ENCODE results near the gene ATPAF1.

Gene ATPAF1

DNA sequence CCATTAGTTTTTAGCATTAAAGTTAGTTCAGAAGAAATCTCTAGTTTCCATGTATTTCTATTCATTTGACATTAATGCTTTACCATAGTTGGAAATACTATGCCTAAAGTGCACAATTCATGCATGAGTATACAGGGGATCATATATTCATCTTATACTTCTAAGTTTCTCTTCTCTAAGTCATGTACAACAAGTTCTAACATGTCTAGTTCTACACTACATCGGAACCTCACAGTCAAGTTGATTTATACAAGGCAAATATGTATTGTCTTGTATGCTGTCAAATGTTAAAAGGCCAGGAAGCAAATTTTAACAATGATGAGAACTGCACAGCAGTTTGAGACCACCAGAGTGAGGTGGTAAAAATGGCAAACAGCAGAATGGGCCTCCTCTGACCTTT is 28.6 kb downstream of the ATPAF1 start:
- TF ChIP-seq POU2F2 (IDR thresholded peaks at IDR 0.05; ENCODE audit: low read depth, low read length) (no peak), POLR2A (IDR thresholded peaks at IDR 0.05; ENCODE audit: low read depth, low read length) (no peak), POLR2AphosphoS5 (IDR thresholded peaks at IDR 0.05; ENCODE audit: low read depth, low read length) (no peak), SPI1 (IDR thresholded peaks at IDR 0.05; ENCODE audit: low read depth, low read length) (no peak), PAX5 (IDR thresholded peaks at IDR 0.05; ENCODE audit: insufficient read depth, low read length, severe bottlenecking) (no peak), TAF1 (IDR thresholded peaks at IDR 0.05; ENCODE audit: low read depth, low read length) (no peak)
- DNase-seq (ENCODE audit: insufficient read length, low spot score), result no peak

GRCh38 chr1:46638921-46639320 is 29.2 kb downstream of the ATPAF1 start:
- no peak for TF ChIP-seq POLR2AphosphoS5 (IDR thresholded peaks at IDR 0.05; ENCODE audit: low read depth, low read length)
- no peak for TF ChIP-seq PAX5 (IDR thresholded peaks at IDR 0.05; ENCODE audit: insufficient read depth, low read length, severe bottlenecking)
- TF ChIP-seq POU2F2 (IDR thresholded peaks at IDR 0.05; ENCODE audit: low read depth, low read length), result no peak
- no peak for DNase-seq (ENCODE audit: insufficient read length, low spot score)
- FAIRE-seq, result no peak

More for the DNA sequence above, 28.6 kb downstream of the ATPAF1 start:
- no peak for FAIRE-seq

DNA sequence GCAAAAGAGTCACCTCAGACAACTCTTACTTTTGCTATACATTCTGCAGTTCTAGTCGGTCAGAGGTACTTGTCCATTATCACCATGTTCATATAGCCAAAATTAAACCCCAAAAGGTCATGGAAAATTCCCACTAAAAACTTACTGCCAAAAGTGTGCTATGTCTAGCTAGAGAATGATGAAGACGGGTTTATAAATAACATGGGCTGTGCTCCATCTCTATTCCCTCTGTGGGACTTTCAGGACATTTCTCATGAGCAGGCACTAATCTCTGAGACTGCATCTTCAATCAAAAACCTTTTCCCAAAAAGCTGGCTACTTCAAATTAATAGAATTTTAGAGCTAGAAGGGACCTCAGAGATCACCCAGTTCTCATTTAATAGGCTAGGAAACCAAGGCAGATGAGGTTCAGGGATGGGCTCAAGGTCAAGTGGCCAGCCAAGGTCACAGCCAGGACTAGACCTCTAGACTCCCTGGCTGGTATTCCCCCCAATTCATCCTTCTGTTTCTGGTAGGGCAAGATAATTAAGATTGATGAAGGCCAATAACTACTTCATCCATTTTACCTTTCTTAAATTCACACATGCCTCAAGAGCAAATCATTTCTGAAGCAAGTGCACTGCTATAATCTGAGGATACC is 30.6 kb downstream of the ATPAF1 start:
- no peak for FAIRE-seq
- TF ChIP-seq POLR2AphosphoS5 (IDR thresholded peaks at IDR 0.05; ENCODE audit: low read depth, low read length), result no peak
- no peak for TF ChIP-seq TAF1 (IDR thresholded peaks at IDR 0.05; ENCODE audit: low read depth, low read length)
- TF ChIP-seq PAX5 (IDR thresholded peaks at IDR 0.05; ENCODE audit: insufficient read depth, low read length, severe bottlenecking), result no peak
- no peak for TF ChIP-seq POLR2A (IDR thresholded peaks at IDR 0.05; ENCODE audit: low read depth, low read length)
- TF ChIP-seq POU2F2 (IDR thresholded peaks at IDR 0.05; ENCODE audit: low read depth, low read length), result no peak
- TF ChIP-seq SPI1 (IDR thresholded peaks at IDR 0.05; ENCODE audit: low read depth, low read length), result no peak
- DNase-seq (ENCODE audit: insufficient read length, low spot score), result no peak

DNA sequence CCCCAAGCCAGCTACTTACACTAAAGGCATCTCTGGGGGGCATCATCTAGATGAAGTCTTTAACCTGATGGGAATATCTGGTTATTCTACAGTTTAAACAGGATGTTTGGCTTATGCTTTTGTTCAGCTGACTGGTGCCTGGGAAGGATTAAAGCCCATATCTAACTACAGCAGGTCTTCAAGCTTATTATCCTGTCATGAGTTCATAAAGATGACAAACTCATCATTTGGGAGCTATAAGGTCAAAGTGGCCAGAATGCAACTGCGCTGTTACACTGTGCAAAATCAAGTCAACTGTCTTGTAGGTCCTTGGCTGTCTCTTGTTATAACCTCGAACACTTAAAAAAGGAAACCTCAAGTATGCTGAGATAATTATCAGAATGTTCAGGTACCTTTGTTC is 33.0 kb downstream of the ATPAF1 start:
- TF ChIP-seq SPI1 (IDR thresholded peaks at IDR 0.05; ENCODE audit: low read depth, low read length), result no peak
- TF ChIP-seq PAX5 (IDR thresholded peaks at IDR 0.05; ENCODE audit: insufficient read depth, low read length, severe bottlenecking), result no peak
- TF ChIP-seq POLR2A (IDR thresholded peaks at IDR 0.05; ENCODE audit: low read depth, low read length), result no peak
- TF ChIP-seq POU2F2 (IDR thresholded peaks at IDR 0.05; ENCODE audit: low read depth, low read length), result no peak
- TF ChIP-seq POLR2AphosphoS5 (IDR thresholded peaks at IDR 0.05; ENCODE audit: low read depth, low read length), result no peak
- no peak for TF ChIP-seq TAF1 (IDR thresholded peaks at IDR 0.05; ENCODE audit: low read depth, low read length)
- no peak for FAIRE-seq
- no peak for DNase-seq (ENCODE audit: insufficient read length, low spot score)

DNA sequence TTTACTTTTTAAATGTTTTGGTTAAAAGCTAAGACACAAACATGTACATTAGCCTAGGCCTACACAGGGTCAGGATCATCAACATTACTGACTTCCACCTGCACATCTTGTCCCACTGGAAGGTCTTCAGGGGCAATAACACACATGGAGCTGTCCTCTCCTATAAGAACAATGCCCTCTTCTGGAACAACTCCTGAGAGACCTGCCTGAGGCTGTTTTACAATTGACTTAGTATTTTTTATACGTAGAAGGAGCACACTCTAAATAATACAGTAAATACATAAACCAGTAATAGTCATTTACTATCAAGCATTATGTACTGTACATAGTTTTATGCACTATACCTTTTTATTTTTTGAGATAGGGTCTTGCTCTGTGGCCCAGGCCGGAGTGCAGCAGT is 37.4 kb downstream of the ATPAF1 start:
- DNase-seq (ENCODE audit: insufficient read length, low spot score) (no peak), FAIRE-seq (no peak)
- no peak for TF ChIP-seq POU2F2 (IDR thresholded peaks at IDR 0.05; ENCODE audit: low read depth, low read length)
- no peak for TF ChIP-seq PAX5 (IDR thresholded peaks at IDR 0.05; ENCODE audit: insufficient read depth, low read length, severe bottlenecking)
- TF ChIP-seq SPI1 (IDR thresholded peaks at IDR 0.05; ENCODE audit: low read depth, low read length), result no peak
- TF ChIP-seq POLR2A (IDR thresholded peaks at IDR 0.05; ENCODE audit: low read depth, low read length), result no peak
- no peak for TF ChIP-seq POLR2AphosphoS5 (IDR thresholded peaks at IDR 0.05; ENCODE audit: low read depth, low read length)
- TF ChIP-seq TAF1 (IDR thresholded peaks at IDR 0.05; ENCODE audit: low read depth, low read length), result no peak

GRCh38 chr1:46623743-46624644 is 44.2 kb downstream of the ATPAF1 start:
- DNase-seq (ENCODE audit: insufficient read length, low spot score), result no peak
- FAIRE-seq, result no peak
- TF ChIP-seq POU2F2 (IDR thresholded peaks at IDR 0.05; ENCODE audit: low read depth, low read length) (no peak), PAX5 (IDR thresholded peaks at IDR 0.05; ENCODE audit: insufficient read depth, low read length, severe bottlenecking) (no peak)

- no peak for FAIRE-seq
- TF ChIP-seq SPI1 (IDR thresholded peaks at IDR 0.05; ENCODE audit: low read depth, low read length), result no peak
- TF ChIP-seq POU2F2 (IDR thresholded peaks at IDR 0.05; ENCODE audit: low read depth, low read length), result no peak
- no peak for TF ChIP-seq PAX5 (IDR thresholded peaks at IDR 0.05; ENCODE audit: insufficient read depth, low read length, severe bottlenecking)
- TF ChIP-seq TAF1 (IDR thresholded peaks at IDR 0.05; ENCODE audit: low read depth, low read length), result no peak
- no peak for TF ChIP-seq POLR2AphosphoS5 (IDR thresholded peaks at IDR 0.05; ENCODE audit: low read depth, low read length)
- no peak for TF ChIP-seq POLR2A (IDR thresholded peaks at IDR 0.05; ENCODE audit: low read depth, low read length)
- no peak for DNase-seq (ENCODE audit: insufficient read length, low spot score)
Measured at GRCh38 chr1:46622344-46622743, 45.8 kb downstream of the ATPAF1 start.

- no peak for TF ChIP-seq PAX5 (IDR thresholded peaks at IDR 0.05; ENCODE audit: insufficient read depth, low read length, severe bottlenecking)
- no peak for TF ChIP-seq TAF1 (IDR thresholded peaks at IDR 0.05; ENCODE audit: low read depth, low read length)
- TF ChIP-seq POLR2A (IDR thresholded peaks at IDR 0.05; ENCODE audit: low read depth, low read length), result no peak
- no peak for TF ChIP-seq POLR2AphosphoS5 (IDR thresholded peaks at IDR 0.05; ENCODE audit: low read depth, low read length)
- no peak for TF ChIP-seq POU2F2 (IDR thresholded peaks at IDR 0.05; ENCODE audit: low read depth, low read length)
- no peak for TF ChIP-seq SPI1 (IDR thresholded peaks at IDR 0.05; ENCODE audit: low read depth, low read length)
- FAIRE-seq (no peak), DNase-seq (ENCODE audit: insufficient read length, low spot score) (no peak)
Measured at GRCh38 chr1:46621930-46622329, 46.2 kb downstream of the ATPAF1 start.

DNA sequence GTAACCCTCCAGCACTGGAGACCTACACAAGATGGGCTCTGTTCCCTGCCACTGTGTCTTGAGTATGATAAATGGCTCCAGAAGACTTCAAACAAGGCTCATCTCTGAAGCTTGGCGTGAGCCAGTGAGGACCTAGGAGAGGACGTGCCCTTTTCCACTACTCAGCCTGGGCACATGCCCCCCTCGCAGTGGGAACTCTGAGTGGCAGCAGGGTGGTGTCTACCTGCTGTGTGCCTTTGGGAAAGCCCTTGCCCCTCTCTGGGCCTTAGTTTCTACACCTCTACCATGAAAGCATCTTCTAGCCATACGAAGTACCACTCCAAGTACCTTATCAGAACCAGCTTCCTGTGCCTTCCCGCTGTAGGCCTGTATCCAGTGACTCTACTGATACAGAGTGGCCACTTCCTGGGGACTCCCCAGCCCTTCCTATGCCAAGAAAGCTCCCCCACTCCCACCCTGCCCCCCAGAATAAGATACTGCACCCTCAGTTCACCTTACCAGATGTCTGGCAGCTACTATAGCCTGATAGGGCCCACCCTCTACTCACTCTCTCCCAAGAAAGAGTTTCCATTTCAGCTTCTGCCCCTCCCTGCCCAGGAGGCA is 48.4 kb downstream of the ATPAF1 start:
- DNase-seq (ENCODE audit: insufficient read length, low spot score), result no peak

More for the DNA sequence above, 48.4 kb downstream of the ATPAF1 start:
- TF ChIP-seq SPI1 (IDR thresholded peaks at IDR 0.05; ENCODE audit: low read depth, low read length) (no peak), POU2F2 (IDR thresholded peaks at IDR 0.05; ENCODE audit: low read depth, low read length) (no peak), TAF1 (IDR thresholded peaks at IDR 0.05; ENCODE audit: low read depth, low read length) (no peak), POLR2AphosphoS5 (IDR thresholded peaks at IDR 0.05; ENCODE audit: low read depth, low read length) (no peak), POLR2A (IDR thresholded peaks at IDR 0.05; ENCODE audit: low read depth, low read length) (no peak), PAX5 (IDR thresholded peaks at IDR 0.05; ENCODE audit: insufficient read depth, low read length, severe bottlenecking) (no peak)
- FAIRE-seq, result no peak

Measured in GM12891 (cell line).